Measurements from ENCODE around the gene VASH1. TPM values are rescaled to one million over a fixed set of nuclear protein-coding genes. Genes with fewer than 3 reads are reported as not detected.

Gene VASH1
- total RNA-seq, 1 donor = 4.4 TPM

DNA sequence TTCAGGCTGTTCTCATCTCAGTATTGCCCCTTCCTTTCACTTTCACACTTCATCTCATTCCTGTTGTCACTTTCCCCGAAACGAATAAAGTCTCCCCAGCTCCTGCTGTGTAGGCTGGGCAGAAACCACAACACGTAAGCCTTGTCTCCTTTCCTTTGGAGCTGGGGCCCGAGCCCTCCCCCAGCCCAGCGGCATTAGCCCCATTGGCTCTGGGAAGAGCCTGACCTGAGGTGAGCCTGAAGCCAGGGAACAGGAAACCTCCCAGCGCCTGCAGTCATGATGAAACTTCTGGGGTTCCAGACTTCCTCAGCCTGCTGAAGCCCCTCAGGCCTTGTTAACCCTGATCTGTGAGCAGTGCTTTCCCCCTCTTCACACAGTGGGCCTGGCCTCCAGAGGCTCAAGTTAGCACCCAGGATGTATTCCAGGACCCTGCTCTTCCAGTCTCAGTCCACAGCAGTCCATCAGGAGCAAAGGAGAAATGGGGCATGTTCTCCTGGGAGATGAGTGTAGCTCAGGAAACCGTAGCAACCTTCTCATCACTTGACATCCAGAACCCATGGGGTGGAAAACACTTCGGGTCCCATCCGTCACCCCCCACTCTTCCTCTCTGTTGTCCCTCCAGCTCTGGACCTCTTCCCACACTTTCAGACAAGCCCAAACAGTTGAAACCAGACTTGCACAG lies 21.8 kb downstream of the VASH1 start:
- no peak for TF ChIP-seq CTCF (IDR thresholded peaks at IDR 0.05; ENCODE audit: insufficient read depth, low read length)
- no peak for DNase-seq (ENCODE audit: low read depth)

DNA sequence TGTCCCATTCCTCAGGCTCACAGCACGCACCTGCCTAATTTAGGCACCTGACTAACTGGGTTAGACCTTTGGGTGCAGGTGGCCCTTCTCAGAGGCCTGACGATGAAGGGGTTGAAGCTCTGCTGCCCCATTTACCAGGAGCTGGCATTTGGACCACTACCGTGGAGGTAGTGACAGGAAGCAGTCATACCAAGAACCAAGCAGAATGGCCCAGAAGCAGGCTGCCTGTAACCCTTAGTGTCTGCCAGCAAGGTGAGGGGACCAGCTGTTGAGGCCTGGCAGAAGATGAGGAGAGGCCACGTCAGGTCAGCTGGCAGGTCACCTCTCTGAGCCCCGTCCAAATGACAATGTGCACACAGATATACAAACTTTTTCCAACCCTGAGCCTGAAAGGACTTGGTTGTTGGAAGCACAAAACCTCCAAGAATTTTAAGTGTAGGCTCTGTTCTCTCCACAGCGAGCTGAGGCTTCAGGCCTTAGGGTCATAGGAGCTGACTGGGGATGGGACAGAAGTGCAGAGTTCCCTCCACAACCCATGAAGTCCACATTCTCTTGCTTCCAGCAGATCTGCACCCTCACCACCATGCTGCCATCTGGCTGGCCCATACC lies 23.1 kb downstream of the VASH1 start:
- no peak for DNase-seq (ENCODE audit: low read depth)
- no peak overlapping the region for H3K4me3 ChIP-seq (ENCODE audit: low read depth, low read length)
- no peak for TF ChIP-seq CTCF (IDR thresholded peaks at IDR 0.05; ENCODE audit: insufficient read depth, low read length)

More for the DNA sequence above, 21.8 kb downstream of the VASH1 start:
- no peak overlapping the region for H3K4me3 ChIP-seq (ENCODE audit: low read depth, low read length)

DNA sequence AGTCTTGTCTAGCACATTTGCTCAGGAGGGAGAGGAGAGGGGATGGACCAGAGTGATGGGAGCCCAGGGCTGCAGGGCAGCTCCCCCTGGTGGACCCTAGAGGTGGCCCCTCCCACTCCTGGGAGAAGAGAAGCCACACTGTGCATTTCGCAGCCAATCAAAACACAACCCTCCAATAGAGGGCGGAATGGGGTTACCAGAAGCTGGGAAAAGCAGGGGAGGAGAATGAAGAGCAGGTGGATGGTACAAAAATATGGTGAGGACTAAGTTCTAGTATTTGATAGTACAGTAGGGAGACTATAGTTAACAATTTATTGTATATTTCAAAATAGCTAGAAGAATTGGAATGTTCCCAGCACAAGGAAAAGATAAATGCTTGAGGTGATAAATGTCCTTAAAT lies 23.6 kb downstream of the VASH1 start:
- peak; percentile 88 for TF ChIP-seq CTCF (IDR thresholded peaks at IDR 0.05; ENCODE audit: insufficient read depth, low read length)
- DNase-seq (ENCODE audit: low read depth) = peak; percentile 72
- H3K4me3 ChIP-seq (ENCODE audit: low read depth, low read length) = no peak overlapping the region

DNA sequence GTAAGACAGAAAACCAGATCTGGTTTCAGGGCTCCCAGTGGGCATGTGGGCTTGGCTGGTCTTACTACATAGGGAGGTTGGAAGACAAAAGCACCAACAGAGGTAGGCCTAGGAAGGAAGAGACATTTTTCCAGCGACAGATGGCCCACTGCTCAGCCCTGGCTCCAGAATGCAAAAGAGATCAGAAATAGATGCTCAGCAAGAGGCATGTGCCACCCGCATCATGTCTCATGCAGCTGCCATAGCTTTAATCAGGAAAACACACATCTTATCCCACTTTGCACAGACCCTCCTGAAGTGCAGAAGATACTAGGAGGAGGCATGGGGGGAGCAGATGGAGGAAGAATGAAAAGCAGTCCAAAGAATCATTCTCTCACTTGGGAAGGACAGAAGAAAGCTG lies 25.3 kb downstream of the VASH1 start:
- no peak for TF ChIP-seq CTCF (IDR thresholded peaks at IDR 0.05; ENCODE audit: insufficient read depth, low read length)
- H3K4me3 ChIP-seq (ENCODE audit: low read depth, low read length) = no peak overlapping the region
- DNase-seq (ENCODE audit: low read depth) = no peak

DNA sequence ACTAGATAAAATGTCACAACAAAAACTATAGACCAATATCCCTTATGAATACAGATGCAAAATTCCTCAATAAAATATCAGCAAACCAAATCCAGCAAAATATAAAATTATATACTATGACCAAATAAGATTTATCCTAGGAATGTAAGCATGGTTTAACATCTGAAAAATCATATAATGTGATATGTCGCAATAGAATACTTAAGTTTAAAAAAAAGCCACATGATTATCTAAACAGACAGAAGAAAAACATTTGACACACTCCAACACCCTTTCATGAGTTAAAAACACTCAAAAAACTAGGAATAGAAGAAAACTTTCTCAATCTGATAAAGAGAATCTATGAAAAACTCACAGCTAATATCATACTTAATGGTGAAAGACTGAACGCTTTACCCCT lies 31.2 kb downstream of the VASH1 start:
- TF ChIP-seq CTCF (IDR thresholded peaks at IDR 0.05; ENCODE audit: insufficient read depth, low read length) = no peak
- no peak for DNase-seq (ENCODE audit: low read depth)
- H3K4me3 ChIP-seq (ENCODE audit: low read depth, low read length) = no peak overlapping the region

GRCh38 chr14:76793324-76793723 lies 32.1 kb downstream of the VASH1 start:
- no peak for TF ChIP-seq CTCF (IDR thresholded peaks at IDR 0.05; ENCODE audit: insufficient read depth, low read length)
- DNase-seq (ENCODE audit: low read depth) = no peak
- no peak overlapping the region for H3K4me3 ChIP-seq (ENCODE audit: low read depth, low read length)

Data from fibroblast of the aortic adventitia (primary cell).